Neuronal stem cell (in vitro differentiated cells): ENCODE measurements around the gene BMAL1.

Experiments
- DNase-seq: peaks from one replicate; pipeline ENCODE4 v3.0.0-alpha.2; 2013; ENCODE audit warnings: low spot score
- H2AFZ ChIP-seq: one replicate; pipeline ENCODE4 v1.6.1; 2013; ENCODE audit warnings: mild to moderate bottlenecking, low read length, inconsistent platforms
- H2AK5ac ChIP-seq: 2 replicates; pipeline ENCODE4 v1.6.1; 2013; ENCODE audit warnings: low read depth, mild to moderate bottlenecking, inconsistent platforms, low read length, moderate library complexity, mixed read lengths
- H2BK120ac ChIP-seq: 2 replicates; pipeline ENCODE4 v1.6.1; 2013; ENCODE audit warnings: low read depth, mild to moderate bottlenecking, inconsistent platforms, low read length, moderate library complexity, mixed read lengths
- H2BK12ac ChIP-seq: one replicate; pipeline ENCODE4 v1.6.1; 2013; ENCODE audit warnings: low read length, inconsistent platforms
- H2BK15ac ChIP-seq: 2 replicates; pipeline ENCODE4 v1.6.1; 2013; ENCODE audit warnings: mild to moderate bottlenecking, low read length, inconsistent platforms, mixed read lengths
- H2BK5ac ChIP-seq: one replicate; pipeline ENCODE4 v1.6.1; 2013; ENCODE audit warnings: inconsistent platforms, mild to moderate bottlenecking, low read length, moderate library complexity
- H3K14ac ChIP-seq: one replicate; pipeline ENCODE4 v1.6.1; 2013; ENCODE audit warnings: low read length, inconsistent platforms
- H3K18ac ChIP-seq: 2 replicates; pipeline ENCODE4 v1.6.1; 2013; ENCODE audit warnings: low read length, inconsistent platforms
- H3K23ac ChIP-seq: 2 replicates; pipeline ENCODE4 v1.6.1; 2013; ENCODE audit warnings: low read depth, mild to moderate bottlenecking, mixed read lengths, low read length, inconsistent platforms; ENCODE audit not compliant: poor library complexity
- H3K27ac ChIP-seq: replicated peaks from 3 replicates; pipeline ENCODE4 v1.5.1; 2013; ENCODE audit warnings: low read length, inconsistent platforms
- H3K27me3 ChIP-seq, 3 experiments: 2 replicates each; pipeline ENCODE4 v1.6.1; 2013; ENCODE audit warnings: low read length in 3 of 3, mild to moderate bottlenecking in 2 of 3, inconsistent platforms in 1 of 3, low read depth in 1 of 3, mixed read lengths in 1 of 3, moderate library complexity in 1 of 3; ENCODE audit not compliant: control insufficient read depth in 3 of 3, insufficient read depth in 3 of 3
- H3K36me3 ChIP-seq, 2 donors: replicated peaks in 1 of 2; 2 replicates each; pipeline ENCODE4 v1.6.1; 2013; ENCODE audit warnings: low read length in 2 of 2; ENCODE audit not compliant: control insufficient read depth in 2 of 2, insufficient read depth in 2 of 2
- H3K4ac ChIP-seq: 2 replicates; pipeline ENCODE4 v1.6.1; 2013; ENCODE audit warnings: inconsistent platforms, mild to moderate bottlenecking, low read length, moderate library complexity
- H3K4me1 ChIP-seq, 2 donors: 1 replicate in 1 of 2; 2 replicates in 1 of 2; pipeline ENCODE4 v1.6.1; 2013; ENCODE audit warnings: low read length in 2 of 2, low read depth in 1 of 2; ENCODE audit not compliant: control insufficient read depth in 2 of 2, insufficient read depth in 1 of 2
- H3K4me2 ChIP-seq: one replicate; pipeline ENCODE4 v1.6.1; 2013; ENCODE audit warnings: mild to moderate bottlenecking, low read length, inconsistent platforms; ENCODE audit not compliant: insufficient read depth, poor library complexity, severe bottlenecking
- H3K4me3 ChIP-seq, 2 donors: 2 replicates each; pipeline ENCODE4 v1.5.1; 2013; ENCODE audit warnings: low read length in 2 of 2, mild to moderate bottlenecking in 2 of 2, inconsistent platforms in 1 of 2, moderate library complexity in 1 of 2
- H3K79me1 ChIP-seq: one replicate; pipeline ENCODE4 v1.6.1; 2013; ENCODE audit warnings: low read depth, mild to moderate bottlenecking, inconsistent platforms, low read length, moderate library complexity
- H3K9ac ChIP-seq: one replicate; pipeline ENCODE4 v1.6.1; 2013; ENCODE audit warnings: mild to moderate bottlenecking, low read depth, low read length, inconsistent platforms; ENCODE audit not compliant: poor library complexity
- H3K9me3 ChIP-seq, 2 donors: replicated peaks in 1 of 2; 2 replicates each; pipeline versions ENCODE3 to v1.6.1; 2013; ENCODE audit warnings: low read length in 2 of 2, mild to moderate bottlenecking in 2 of 2, inconsistent platforms in 1 of 2, low read depth in 1 of 2, mixed read lengths in 1 of 2, moderate library complexity in 1 of 2; ENCODE audit not compliant: control insufficient read depth in 2 of 2, insufficient read depth in 1 of 2
- H4K8ac ChIP-seq: one replicate; pipeline ENCODE4 v1.6.1; 2013; ENCODE audit warnings: low read depth, mild to moderate bottlenecking, inconsistent platforms, low read length, moderate library complexity
- H4K91ac ChIP-seq: one replicate; pipeline ENCODE4 v1.6.1; 2013; ENCODE audit warnings: low read length, low read depth, mild to moderate bottlenecking, inconsistent platforms; ENCODE audit not compliant: poor library complexity
- WGBS, 2 donors: extraction: QIAGEN DNeasy Blood & Tissue Kit; methylation state at CpG; one replicate each; pipeline ENCODE4 v1.1.7; 2013; ENCODE audit warnings: missing lambda C conversion rate in 2 of 2, mixed read lengths in 1 of 2; ENCODE audit not compliant: insufficient read length in 2 of 2, insufficient replicate concordance in 1 of 2; ENCODE audit errors: extremely low coverage in 2 of 2; 5-methylcytosine and 5-hydroxymethylcytosine counted together

The BMAL1 gene

GRCh38 chr11:13291361-13291760 lies 13.8 kb downstream of the BMAL1 start:
- H2BK15ac ChIP-seq = no peak overlapping the region
- no peak overlapping the region for H2BK12ac ChIP-seq
- H2BK120ac ChIP-seq = no peak overlapping the region
- H4K91ac ChIP-seq = no peak overlapping the region
- H3K36me3 ChIP-seq = no peaks in the 10 kb centered on the region
- no peak overlapping the region for H3K9ac ChIP-seq
- H3K4ac ChIP-seq = no peak overlapping the region
- H2BK5ac ChIP-seq = no peak overlapping the region
- no peak for DNase-seq
- no peaks in the 10 kb centered on the region for H3K9me3 ChIP-seq
- H3K4me3 ChIP-seq = no peak overlapping the region
- WGBS, 2 donors = no CpG with 5 or more reads among the region's 3 CpGs
- H2AK5ac ChIP-seq = no peak overlapping the region
- H3K23ac ChIP-seq = no peak overlapping the region
- no peak overlapping the region for H3K18ac ChIP-seq
- H3K4me1 ChIP-seq = peaks cover 0 to 6% of the 10 kb centered on the region in 2 donors
- no peak overlapping the region for H3K14ac ChIP-seq
- no peak overlapping the region for H4K8ac ChIP-seq
- H3K27ac ChIP-seq = no peak overlapping the region
- H2AFZ ChIP-seq = no peak overlapping the region
- no peaks in the 10 kb centered on the region for H3K27me3 ChIP-seq
- no peaks in the 10 kb centered on the region for H3K79me1 ChIP-seq
- H3K4me2 ChIP-seq = no peak overlapping the region

- Histone ChIP-seq H2BK120ac (no peak overlapping the region), H3K23ac (no peak overlapping the region), H2BK15ac (no peak overlapping the region), H3K4me2 (no peak overlapping the region), H3K27me3 (no peaks in the 10 kb centered on the region), H3K36me3 (no peaks in the 10 kb centered on the region), H3K4me3 (no peak overlapping the region), H4K91ac (no peak overlapping the region), H3K4ac (no peak overlapping the region), H3K79me1 (no peaks in the 10 kb centered on the region), H3K4me1 (peaks cover 0 to 6% of the 10 kb centered on the region in 2 donors), H4K8ac (no peak overlapping the region), H3K14ac (no peak overlapping the region), H2AFZ (no peak overlapping the region), H3K9ac (no peak overlapping the region), H3K18ac (no peak overlapping the region), H3K9me3 (no peaks in the 10 kb centered on the region), H2BK12ac (no peak overlapping the region), H2BK5ac (no peak overlapping the region), H2AK5ac (no peak overlapping the region), H3K27ac (no peak overlapping the region)
- no peak for DNase-seq
- WGBS, 2 donors = no CpG with 5 or more reads among the region's 3 CpGs
Measured at GRCh38 chr11:13291800-13292199, 14.2 kb downstream of the BMAL1 start.

GRCh38 chr11:13292970-13293369 lies 15.4 kb downstream of the BMAL1 start:
- no peak overlapping the region for H3K27ac ChIP-seq
- H3K9me3 ChIP-seq = no peaks in the 10 kb centered on the region
- no peaks in the 10 kb centered on the region for H3K79me1 ChIP-seq
- no peak overlapping the region for H3K14ac ChIP-seq
- no peak overlapping the region for H2BK12ac ChIP-seq
- H3K18ac ChIP-seq = no peak overlapping the region
- no peak overlapping the region for H4K8ac ChIP-seq
- no peak for DNase-seq
- H3K4ac ChIP-seq = no peak overlapping the region
- no peak overlapping the region for H4K91ac ChIP-seq
- no peak overlapping the region for H2BK15ac ChIP-seq
- H3K9ac ChIP-seq = no peak overlapping the region
- no peak overlapping the region for H2AK5ac ChIP-seq
- H2AFZ ChIP-seq = no peak overlapping the region
- H3K4me1 ChIP-seq = peaks cover under 1 to 6% of the 10 kb centered on the region in 2 donors
- no peaks in the 10 kb centered on the region for H3K36me3 ChIP-seq
- H3K4me2 ChIP-seq = no peak overlapping the region
- no peak overlapping the region for H2BK5ac ChIP-seq
- no CpG with 5 or more reads among the region's 2 CpGs for WGBS, 2 donors
- no peak overlapping the region for H3K4me3 ChIP-seq
- H3K23ac ChIP-seq = no peak overlapping the region
- no peak overlapping the region for H2BK120ac ChIP-seq
- no peaks in the 10 kb centered on the region for H3K27me3 ChIP-seq

GRCh38 chr11:13294178-13294577 lies 16.6 kb downstream of the BMAL1 start:
- Histone ChIP-seq H3K27ac (no peak overlapping the region), H3K36me3 (no peaks in the 10 kb centered on the region), H4K91ac (no peak overlapping the region), H3K18ac (no peak overlapping the region), H2AFZ (no peak overlapping the region), H3K9me3 (no peaks in the 10 kb centered on the region), H3K14ac (no peak overlapping the region), H3K4me3 (no peak overlapping the region), H3K79me1 (no peaks in the 10 kb centered on the region), H4K8ac (no peak overlapping the region), H2BK5ac (no peak overlapping the region), H2BK15ac (no peak overlapping the region), H3K23ac (no peak overlapping the region), H3K9ac (no peak overlapping the region), H2AK5ac (no peak overlapping the region), H2BK12ac (no peak overlapping the region), H3K4me1 (peaks cover 2 to 6% of the 10 kb centered on the region in 2 donors), H3K4ac (no peak overlapping the region), H2BK120ac (no peak overlapping the region), H3K4me2 (no peak overlapping the region), H3K27me3 (no peaks in the 10 kb centered on the region)
- WGBS, 2 donors = no CpG with 5 or more reads among the region's 4 CpGs
- DNase-seq = no peak
